NB4 (cell line): Measurements from ENCODE around the gene LRRK2.

ENCODE experiments used
- DNase-seq: peaks from one replicate; pipeline ENCODE4 v3.0.0; 2010; ENCODE audit warnings: low read depth
- H3K4me3 ChIP-seq: one replicate; pipeline ENCODE4 v1.5.1; 2011; ENCODE audit warnings: mild to moderate bottlenecking, low read depth, low read length, moderate library complexity
- CTCF ChIP-seq: IDR thresholded peaks from one replicate; pipeline ENCODE4 v1.5.1; 2012; ENCODE audit warnings: low read depth, low read length
- MYC ChIP-seq: IDR thresholded peaks from 2 replicates; pipeline ENCODE4 v1.6.1; 2011; ENCODE audit warnings: low read depth, low read length
- POLR2A ChIP-seq: IDR thresholded peaks from 2 replicates; pipeline ENCODE4 v1.6.1; 2011; ENCODE audit warnings: mild to moderate bottlenecking; ENCODE audit not compliant: insufficient read length; ENCODE audit errors: extremely low read depth
- TF ChIP-seq, protein P1 (sequence below): IDR thresholded peaks from 2 replicates; pipeline ENCODE4 v1.6.1; 2011; ENCODE audit warnings: low read depth, low read length

The LRRK2 gene

GRCh38 chr12:40183715-40184114, 41.1 kb upstream of the LRRK2 start:
- DNase-seq, result no peak
- no peak overlapping the region for H3K4me3 ChIP-seq
- TF ChIP-seq CTCF (no peak), MYC (no peak), POLR2A (no peak)
- TF ChIP-seq, protein P1, sequence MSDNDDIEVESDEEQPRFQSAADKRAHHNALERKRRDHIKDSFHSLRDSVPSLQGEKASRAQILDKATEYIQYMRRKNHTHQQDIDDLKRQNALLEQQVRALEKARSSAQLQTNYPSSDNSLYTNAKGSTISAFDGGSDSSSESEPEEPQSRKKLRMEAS, result no peak

DNA sequence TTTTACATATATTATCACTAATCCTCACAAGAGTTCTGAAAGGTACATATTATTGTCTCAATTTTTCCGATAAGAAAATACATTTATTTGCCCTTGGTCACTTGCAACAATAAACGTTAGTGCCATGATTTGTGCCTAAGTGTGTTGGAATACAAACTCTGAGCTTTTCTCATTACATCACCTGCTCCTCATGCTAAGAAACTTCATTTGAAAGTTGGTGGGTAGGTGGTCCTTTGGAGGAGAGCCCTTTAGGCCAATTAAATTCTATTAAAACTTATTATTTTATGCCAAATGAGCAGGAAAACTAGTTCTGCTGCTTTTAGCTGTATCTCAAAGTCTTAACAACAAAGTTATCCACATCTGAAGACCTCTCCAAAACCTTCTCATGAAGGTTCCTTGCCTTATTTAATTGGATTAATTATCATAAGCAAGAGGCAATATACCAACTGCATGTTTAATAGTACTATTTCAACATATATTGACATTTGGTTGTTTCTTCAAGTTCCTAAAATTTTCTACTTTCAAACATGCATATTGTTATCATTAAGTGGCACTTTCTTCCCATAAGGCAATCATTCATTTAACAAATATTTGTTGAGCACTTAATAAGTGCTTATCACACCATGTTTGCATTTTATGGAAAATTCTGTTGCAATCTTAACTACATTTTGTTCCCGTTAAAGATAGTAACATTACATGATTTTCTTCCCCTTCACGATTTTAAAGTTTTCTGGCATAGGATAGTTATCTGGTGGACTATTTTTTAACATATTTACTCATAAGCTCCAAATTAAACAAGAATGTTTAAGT, 40.1 kb upstream of the LRRK2 start:
- no peak for DNase-seq
- no peak overlapping the region for H3K4me3 ChIP-seq
- TF ChIP-seq POLR2A (no peak), CTCF (no peak), MYC (no peak)
- TF ChIP-seq, protein P1, result no peak

- TF ChIP-seq MYC, result no peak
- TF ChIP-seq POLR2A, result no peak
- no peak for TF ChIP-seq CTCF
- no peak overlapping the region for H3K4me3 ChIP-seq
- DNase-seq, result no peak
Measured at GRCh38 chr12:40185303-40185693, 39.5 kb upstream of the LRRK2 start.

DNA sequence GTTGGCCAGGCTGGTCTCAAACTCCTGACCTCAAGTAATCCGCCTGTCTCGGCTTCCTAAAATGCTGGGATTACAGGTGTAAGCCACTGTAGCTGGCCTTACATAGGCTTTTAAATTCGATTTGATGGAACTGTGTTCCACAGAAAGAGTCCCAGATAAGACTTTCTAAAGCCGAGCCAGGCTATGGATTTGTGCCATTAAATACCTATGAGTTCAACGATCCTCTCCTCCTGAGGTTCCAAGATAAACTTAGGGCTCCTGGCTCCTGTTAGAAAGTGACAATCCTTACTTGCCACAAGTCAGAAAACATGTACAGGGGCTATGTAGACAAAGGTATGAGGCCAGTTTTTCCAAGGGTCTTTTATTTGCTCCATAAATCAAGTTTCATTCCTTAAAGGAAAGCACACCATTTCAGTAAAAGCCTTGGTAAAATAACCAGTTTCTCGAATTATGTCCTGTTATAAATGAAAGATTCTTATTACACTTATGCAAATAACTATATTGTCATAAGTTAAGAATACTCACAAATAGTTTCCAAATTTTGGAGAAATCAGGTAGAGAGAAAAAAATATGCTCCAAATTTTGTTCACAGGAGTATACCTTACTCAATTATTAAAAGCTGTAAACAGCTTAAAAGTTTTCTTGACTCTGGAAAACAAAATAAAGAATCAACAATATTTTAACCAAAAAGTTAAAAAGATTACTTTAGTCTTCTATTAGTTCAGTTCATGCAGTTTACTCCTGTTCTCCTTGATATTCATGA, 36.1 kb upstream of the LRRK2 start:
- no peak overlapping the region for H3K4me3 ChIP-seq
- TF ChIP-seq CTCF, result no peak
- no peak for DNase-seq

DNA sequence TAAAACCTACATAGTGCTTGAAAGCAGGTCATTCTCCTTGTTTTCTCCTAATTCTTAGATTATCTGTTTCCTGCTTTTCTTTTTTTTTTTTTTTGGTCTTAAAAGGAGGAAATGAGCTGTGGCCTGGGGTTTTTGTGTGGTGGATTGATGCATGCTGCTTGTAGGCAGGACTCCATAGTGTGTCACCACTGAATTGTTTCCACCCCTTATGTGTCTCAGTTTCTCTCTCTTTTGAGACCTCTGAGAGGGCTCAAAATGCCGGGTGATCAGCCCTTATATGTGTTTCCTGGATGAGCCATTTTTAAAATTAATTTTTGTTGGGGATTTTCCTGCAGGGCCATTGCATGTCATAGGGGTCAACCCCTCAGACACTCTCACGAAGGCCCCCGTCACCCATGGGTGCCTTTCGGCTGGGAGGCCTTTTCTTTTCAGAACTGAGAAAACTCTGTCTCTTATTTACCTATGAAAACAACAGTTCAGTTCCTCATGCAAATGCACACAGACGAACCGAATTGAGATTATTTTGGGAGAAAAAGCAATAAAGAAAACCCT, 32.0 kb upstream of the LRRK2 start:
- H3K4me3 ChIP-seq, result no peak overlapping the region
- no peak for TF ChIP-seq MYC
- peak; percentile 70 for DNase-seq

GRCh38 chr12:40194846-40195245, 30.0 kb upstream of the LRRK2 start:
- no peak overlapping the region for H3K4me3 ChIP-seq
- TF ChIP-seq, protein P1, result no peak
- TF ChIP-seq CTCF (no peak), POLR2A (no peak)
- peak; percentile 46 for DNase-seq
